ENCODE data around the gene CAPN11. TPM values are rescaled to one million over a fixed set of nuclear protein-coding genes. Genes with fewer than 3 reads are reported as not detected.
A peak's percentile ranks its signal among the peaks of the same experiment; 100 is the strongest.

The CAPN11 gene
- total RNA-seq, 1 experiment from 2014 or later = not detected

- no peaks in the 10 kb centered on the region for H4K20me1 ChIP-seq (ENCODE audit: low read length)
- no peaks in the 10 kb centered on the region for H3K36me3 ChIP-seq (ENCODE audit: low read depth, low read length)
- TF ChIP-seq EZH2phosphoT487 (IDR thresholded peaks at IDR 0.05; ENCODE audit: borderline replicate concordance, low read length) (no peak), CTCF (conservative IDR thresholded peaks at IDR 0.05; ENCODE audit: low read depth, low read length) (no peak), EZH2 (IDR thresholded peaks at IDR 0.05; ENCODE audit: low read length, unreplicated experiment) (no peak)
- H2AFZ ChIP-seq (ENCODE audit: low read length) = 0 out of 2 replicates have a peak overlapping the region, but pooled peaks have one; percentile 34
- H3K27me3 ChIP-seq (ENCODE audit: low read length) = no peaks in the 10 kb centered on the region
- no peaks in the 10 kb centered on the region for H3K79me2 ChIP-seq (ENCODE audit: low read length)
- no peak overlapping the region for H3K4me2 ChIP-seq (ENCODE audit: low read length)
- no peak overlapping the region for H3K9ac ChIP-seq (ENCODE audit: low read length)
- H3K9me2 ChIP-seq (replicated peaks; ENCODE audit: low read length) = no peaks in the 10 kb centered on the region
- DNase-seq (no peak), ATAC-seq (no peak)
- H3K4me1 ChIP-seq (ENCODE audit: insufficient read depth, low read length) = no peaks in the 10 kb centered on the region
- H3F3A ChIP-seq (ENCODE audit: low read length, unreplicated experiment) = no peaks in the 10 kb centered on the region
- no TSS peak for BruUV-seq (replicated peaks)
- H3K4me3 ChIP-seq (ENCODE audit: low read length) = no peak overlapping the region
- no peak overlapping the region for H3K27ac ChIP-seq (ENCODE audit: low read length)
- intact Hi-C loops (cut with micrococcal nuclease) = no loop called here
- CTCF ChIA-PET = no interaction called here
- no peaks in the 10 kb centered on the region for H3K9me3 ChIP-seq (ENCODE audit: low read length)
- POLR2A ChIA-PET (ENCODE audit: unreplicated experiment) = interaction anchor here (0.6 kb wide), 1 partner anchor 52 kb away, joined by 3 read pairs; no protein-coding TSS in a partner anchor
These were observed 27.5 kb downstream of the CAPN11 start for GRCh38 chr6:44185953-44186634.

- no peak for DNase-seq
- H3K36me3 ChIP-seq (ENCODE audit: low read depth, low read length) = no peaks in the 10 kb centered on the region
- no peaks in the 10 kb centered on the region for H3F3A ChIP-seq (ENCODE audit: low read length, unreplicated experiment)
- H4K20me1 ChIP-seq (ENCODE audit: low read length) = no peaks in the 10 kb centered on the region
- 0 out of 2 replicates have a peak overlapping the region, but pooled peaks have one; percentile 34 for H2AFZ ChIP-seq (ENCODE audit: low read length)
- no peak overlapping the region for H3K4me3 ChIP-seq (ENCODE audit: low read length)
- no TSS peak for BruUV-seq (replicated peaks)
- no peak overlapping the region for H3K4me2 ChIP-seq (ENCODE audit: low read length)
- intact Hi-C loops (cut with micrococcal nuclease) = no loop called here
- no peaks in the 10 kb centered on the region for H3K27me3 ChIP-seq (ENCODE audit: low read length)
- H3K9me2 ChIP-seq (replicated peaks; ENCODE audit: low read length) = no peaks in the 10 kb centered on the region
- no peaks in the 10 kb centered on the region for H3K79me2 ChIP-seq (ENCODE audit: low read length)
- H3K9me3 ChIP-seq (ENCODE audit: low read length) = no peaks in the 10 kb centered on the region
- ChIA-PET POLR2A (ENCODE audit: unreplicated experiment) (no interaction called here), CTCF (no interaction called here)
- no peak overlapping the region for H3K27ac ChIP-seq (ENCODE audit: low read length)
- TF ChIP-seq EZH2 (IDR thresholded peaks at IDR 0.05; ENCODE audit: low read length, unreplicated experiment) (no peak), EZH2phosphoT487 (IDR thresholded peaks at IDR 0.05; ENCODE audit: borderline replicate concordance, low read length) (no peak)
- H3K9ac ChIP-seq (ENCODE audit: low read length) = no peak overlapping the region
- ATAC-seq = no peak; the same call in 1 of the 2 replicates
- no peaks in the 10 kb centered on the region for H3K4me1 ChIP-seq (ENCODE audit: insufficient read depth, low read length)
These were observed 28.0 kb downstream of the CAPN11 start for GRCh38 chr6:44186635-44187025.

- Histone ChIP-seq H3K36me3 (ENCODE audit: low read depth, low read length) (no peaks in the 10 kb centered on the region), H3K4me3 (ENCODE audit: low read length) (no peak overlapping the region), H4K20me1 (ENCODE audit: low read length) (no peaks in the 10 kb centered on the region), H3K9me3 (ENCODE audit: low read length) (no peaks in the 10 kb centered on the region), H3K9ac (ENCODE audit: low read length) (no peak overlapping the region), H3K9me2 (replicated peaks; ENCODE audit: low read length) (no peaks in the 10 kb centered on the region), H3K79me2 (ENCODE audit: low read length) (no peaks in the 10 kb centered on the region), H3K4me2 (ENCODE audit: low read length) (no peak overlapping the region), H3K27ac (ENCODE audit: low read length) (no peak overlapping the region), H3K27me3 (ENCODE audit: low read length) (no peaks in the 10 kb centered on the region), H3K4me1 (ENCODE audit: insufficient read depth, low read length) (no peaks in the 10 kb centered on the region), H2AFZ (ENCODE audit: low read length) (no peak overlapping the region), H3F3A (ENCODE audit: low read length, unreplicated experiment) (no peaks in the 10 kb centered on the region)
- BruUV-seq (replicated peaks) = no TSS peak
- TF ChIP-seq EZH2phosphoT487 (IDR thresholded peaks at IDR 0.05; ENCODE audit: borderline replicate concordance, low read length) (no peak), EZH2 (IDR thresholded peaks at IDR 0.05; ENCODE audit: low read length, unreplicated experiment) (no peak), CTCF (conservative IDR thresholded peaks at IDR 0.05; ENCODE audit: low read depth, low read length) (no peak)
- ATAC-seq (no peak), DNase-seq (no peak)
- POLR2A ChIA-PET (ENCODE audit: unreplicated experiment) = no interaction called here
- intact Hi-C loops (cut with micrococcal nuclease) = no loop called here
- CTCF ChIA-PET = no interaction called here
These were observed 30.2 kb downstream of the CAPN11 start for GRCh38 chr6:44188819-44189218.
